Mucosa of rectum (tissue), 2 donors: Measurements from ENCODE around the gene CACNA2D2.

Source experiments
- H3K27ac ChIP-seq, 2 donors: one replicate each; pipeline ENCODE4 v1.7.0; 2013; ENCODE audit warnings: inconsistent platforms in 2 of 2, low read depth in 2 of 2, low read length in 2 of 2
- H3K27me3 ChIP-seq, 2 donors: one replicate each; pipeline ENCODE4 v1.7.0; 2013; ENCODE audit warnings: low read length in 2 of 2; ENCODE audit not compliant: control insufficient read depth in 2 of 2, insufficient read depth in 2 of 2
- H3K36me3 ChIP-seq, 2 donors: one replicate each; pipeline ENCODE4 v1.7.0; 2013; ENCODE audit warnings: low read length in 2 of 2; ENCODE audit not compliant: control insufficient read depth in 2 of 2, insufficient read depth in 2 of 2
- H3K4me1 ChIP-seq, 2 donors: one replicate each; pipeline ENCODE4 v1.7.0; 2013; ENCODE audit warnings: low read length in 2 of 2, mild to moderate bottlenecking in 1 of 2; ENCODE audit not compliant: control insufficient read depth in 2 of 2, insufficient read depth in 2 of 2
- H3K4me3 ChIP-seq, 2 donors: one replicate each; pipeline ENCODE4 v1.7.0; 2013; ENCODE audit warnings: low read length in 2 of 2
- H3K9ac ChIP-seq, 2 donors: one replicate each; pipeline ENCODE4 v1.7.0; 2013; ENCODE audit warnings: low read length in 2 of 2, low read depth in 1 of 2, mild to moderate bottlenecking in 1 of 2
- H3K9me3 ChIP-seq, 2 donors: one replicate each; pipeline ENCODE4 v1.7.0; 2013; ENCODE audit warnings: low read length in 2 of 2; ENCODE audit not compliant: control insufficient read depth in 2 of 2
- donor health status: healthy.
- donor health status: Normal muscosa, but diverticular disease.

Gene CACNA2D2

GRCh38 chr3:50502584-50503423 lies 630 bp downstream of the CACNA2D2 start:
- peak overlapping the region in 1 of 2 donors; percentile 12 for H3K9ac ChIP-seq

DNA sequence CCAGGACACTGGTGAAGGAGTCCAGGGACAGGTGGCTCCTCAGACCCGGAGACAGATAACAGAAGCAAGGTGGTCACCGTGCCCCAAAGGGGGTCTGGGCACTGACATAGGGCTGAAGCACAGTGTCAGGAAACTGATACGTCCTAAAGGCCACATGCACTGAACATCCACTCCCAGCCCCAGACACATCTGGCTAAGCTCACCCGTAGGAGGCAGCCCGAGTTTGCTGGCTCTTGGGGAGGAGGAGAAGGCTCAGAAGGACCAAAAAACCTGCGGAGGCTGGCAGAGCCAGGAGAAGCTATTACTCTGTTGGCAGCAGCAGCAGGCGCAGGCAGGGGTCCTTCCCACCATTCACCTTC lies 1.2 kb downstream of the CACNA2D2 start:
- no peaks in the 10 kb centered on the region for H3K36me3 ChIP-seq
- peak overlapping the region; percentile 19 to 57 for H3K4me3 ChIP-seq
- H3K27ac ChIP-seq: no peak overlapping the region
- peaks cover 10 to 11% of the 10 kb centered on the region in 2 donors for H3K27me3 ChIP-seq
- no peak overlapping the region for H3K9ac ChIP-seq
- H3K9me3 ChIP-seq: no peaks in the 10 kb centered on the region
- peaks cover 6 to 7% of the 10 kb centered on the region in 2 donors for H3K4me1 ChIP-seq

More at GRCh38 chr3:50502584-50503423, 630 bp downstream of the CACNA2D2 start:
- H3K4me3 ChIP-seq: peak overlapping the region; percentile 19 to 57
- H3K9me3 ChIP-seq: no peaks in the 10 kb centered on the region
- H3K4me1 ChIP-seq: peaks cover 6 to 7% of the 10 kb centered on the region in 2 donors
- H3K27me3 ChIP-seq: peaks cover 10 to 13% of the 10 kb centered on the region in 2 donors
- no peaks in the 10 kb centered on the region for H3K36me3 ChIP-seq
- H3K27ac ChIP-seq: no peak overlapping the region

GRCh38 chr3:50495609-50496423 lies 7.6 kb downstream of the CACNA2D2 start:
- Histone ChIP-seq H3K27me3 (no peaks in the 10 kb centered on the region), H3K9me3 (no peaks in the 10 kb centered on the region), H3K4me3 (no peak overlapping the region), H3K9ac (no peak overlapping the region), H3K36me3 (no peaks in the 10 kb centered on the region), H3K27ac (no peak overlapping the region), H3K4me1 (no peaks in the 10 kb centered on the region)

DNA sequence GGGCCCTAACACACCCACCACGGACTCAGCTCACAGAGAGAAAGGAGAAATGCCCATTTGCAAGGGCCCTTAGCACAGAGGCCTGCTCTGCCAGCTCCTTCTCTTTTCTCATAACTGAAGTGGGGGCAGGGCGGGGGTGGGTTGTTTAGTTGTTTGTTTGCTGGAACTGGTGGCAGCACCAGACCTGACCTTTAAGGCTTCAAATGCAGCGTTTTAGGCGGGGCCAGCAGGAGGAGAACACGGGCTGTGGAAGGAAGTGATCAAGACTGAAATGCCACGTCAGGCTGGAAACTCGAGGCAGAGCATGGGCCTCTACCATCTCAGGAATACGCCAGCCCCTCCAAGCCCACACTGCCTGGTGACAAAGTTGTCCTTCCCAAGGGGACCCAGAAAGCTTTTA lies 9.3 kb downstream of the CACNA2D2 start:
- no peaks in the 10 kb centered on the region for H3K9me3 ChIP-seq
- no peak overlapping the region for H3K27ac ChIP-seq
- no peak overlapping the region for H3K9ac ChIP-seq
- H3K4me1 ChIP-seq: no peaks in the 10 kb centered on the region
- no peak overlapping the region for H3K4me3 ChIP-seq
- H3K36me3 ChIP-seq: no peaks in the 10 kb centered on the region
- H3K27me3 ChIP-seq: no peaks in the 10 kb centered on the region

- Histone ChIP-seq H3K27me3 (no peaks in the 10 kb centered on the region), H3K9me3 (no peaks in the 10 kb centered on the region), H3K27ac (no peak overlapping the region), H3K36me3 (no peaks in the 10 kb centered on the region), H3K4me3 (no peak overlapping the region), H3K9ac (no peak overlapping the region), H3K4me1 (no peaks in the 10 kb centered on the region)
These were observed 9.8 kb downstream of the CACNA2D2 start for GRCh38 chr3:50493623-50494022.

DNA sequence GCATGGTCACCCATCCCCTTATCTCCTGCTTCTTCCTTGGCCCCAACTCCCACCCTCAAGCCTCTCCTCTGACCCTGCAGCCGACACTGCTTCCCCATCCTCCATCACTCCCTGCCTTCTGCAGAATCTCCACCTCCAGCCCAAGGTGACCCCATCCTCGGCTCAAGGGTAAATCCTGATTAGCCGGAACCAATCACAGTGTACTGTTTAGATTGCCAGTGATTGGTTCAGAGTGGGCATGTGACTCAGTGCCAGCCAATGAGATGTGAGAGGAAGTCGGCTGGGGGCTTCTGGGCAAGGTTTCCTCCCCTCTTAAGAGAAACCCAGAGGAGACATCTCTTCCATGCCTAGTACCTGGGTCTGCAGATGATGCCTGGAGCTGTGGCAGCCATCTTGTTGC lies 10.3 kb downstream of the CACNA2D2 start:
- Histone ChIP-seq H3K36me3 (no peaks in the 10 kb centered on the region), H3K4me1 (no peaks in the 10 kb centered on the region), H3K27me3 (no peaks in the 10 kb centered on the region), H3K9me3 (no peaks in the 10 kb centered on the region), H3K27ac (no peak overlapping the region), H3K9ac (no peak overlapping the region), H3K4me3 (no peak overlapping the region)

DNA sequence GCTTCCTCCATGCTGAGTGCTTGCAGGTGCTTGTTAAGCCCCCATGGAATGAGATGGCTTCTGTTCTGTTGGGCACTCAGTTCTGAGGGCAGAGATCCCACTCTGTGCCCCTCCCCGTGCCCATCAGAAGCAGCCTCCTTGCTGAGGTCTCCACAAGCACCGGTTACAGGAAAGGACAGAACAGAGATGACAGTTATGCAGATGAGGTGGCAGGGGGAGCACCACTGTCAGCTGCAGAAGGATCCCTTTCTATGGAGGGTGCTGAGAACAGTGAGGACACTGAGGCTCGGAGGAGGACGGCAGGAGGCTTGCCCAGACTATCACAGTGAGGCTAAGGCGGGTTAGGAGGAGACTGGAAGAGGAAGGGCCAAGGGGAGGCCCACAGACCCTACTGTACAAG lies 12.4 kb downstream of the CACNA2D2 start:
- Histone ChIP-seq H3K36me3 (no peaks in the 10 kb centered on the region), H3K9ac (no peak overlapping the region), H3K4me1 (no peaks in the 10 kb centered on the region), H3K27ac (no peak overlapping the region), H3K4me3 (no peak overlapping the region), H3K9me3 (no peaks in the 10 kb centered on the region), H3K27me3 (no peaks in the 10 kb centered on the region)

- Histone ChIP-seq H3K27ac (no peak overlapping the region), H3K36me3 (no peaks in the 10 kb centered on the region)
These were observed 13.0 kb downstream of the CACNA2D2 start for GRCh38 chr3:50490424-50490823.

DNA sequence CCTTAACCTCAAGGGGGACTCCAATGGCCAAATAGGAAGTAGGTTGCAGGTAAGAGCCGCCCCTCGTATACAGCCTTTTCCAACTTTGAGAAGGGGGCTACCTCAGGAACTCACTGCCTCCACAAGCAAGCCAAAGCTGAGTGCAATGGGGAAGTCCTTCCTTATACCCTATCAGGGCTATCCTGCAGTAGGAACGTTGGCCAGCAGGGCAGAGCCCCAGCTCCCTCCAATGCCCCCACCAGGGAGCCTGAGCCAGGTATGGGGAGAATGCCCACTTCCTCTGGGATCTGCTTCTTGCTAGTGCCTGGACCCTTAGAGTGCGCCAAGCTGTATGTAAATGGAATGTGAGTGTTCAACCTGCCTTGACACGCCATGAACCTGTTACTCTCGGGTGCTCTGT lies 16.3 kb downstream of the CACNA2D2 start:
- H3K9ac ChIP-seq: no peak overlapping the region
- H3K4me3 ChIP-seq: no peak overlapping the region
- H3K27me3 ChIP-seq: no peaks in the 10 kb centered on the region
- no peak overlapping the region for H3K27ac ChIP-seq
- no peaks in the 10 kb centered on the region for H3K9me3 ChIP-seq
- no peaks in the 10 kb centered on the region for H3K36me3 ChIP-seq
- peaks cover under 1 to 4% of the 10 kb centered on the region in 2 donors for H3K4me1 ChIP-seq

More at GRCh38 chr3:50490424-50490823, 13.0 kb downstream of the CACNA2D2 start:
- H3K4me3 ChIP-seq: no peak overlapping the region
- no peak overlapping the region for H3K9ac ChIP-seq
- H3K9me3 ChIP-seq: no peaks in the 10 kb centered on the region
- H3K4me1 ChIP-seq: no peaks in the 10 kb centered on the region
- no peaks in the 10 kb centered on the region for H3K27me3 ChIP-seq

- no peaks in the 10 kb centered on the region for H3K36me3 ChIP-seq
- no peaks in the 10 kb centered on the region for H3K27me3 ChIP-seq
- H3K9me3 ChIP-seq: no peaks in the 10 kb centered on the region
- peaks cover 4% of the 10 kb centered on the region in 2 donors for H3K4me1 ChIP-seq
- no peak overlapping the region for H3K4me3 ChIP-seq
- no peak overlapping the region for H3K9ac ChIP-seq
- no peak overlapping the region for H3K27ac ChIP-seq
These were observed 17.1 kb downstream of the CACNA2D2 start for GRCh38 chr3:50486219-50486888.
